Measurements from ENCODE around the gene CD72. TPM values are rescaled to one million over a fixed set of nuclear protein-coding genes. Genes with fewer than 3 reads are reported as not detected.
"Not testable (repeated sequence)": the region's sequence is repeated elsewhere in the genome, so short reads cannot be mapped to it uniquely, and the experiment has no call there.

CD72 gene
- total RNA-seq, 1 experiment from 2014 or later = 1.2 TPM

- no peak for DNase-seq (ENCODE audit: low spot score)
Measured at GRCh38 chr9:35650341-35651158, 32.3 kb upstream of the CD72 start, which contains the start of gene SIT1. SIT1 (minus strand) TSS chr9:35650931; CDS start chr9:35650853, 78 bp downstream.

- DNase-seq (ENCODE audit: low spot score) = no peak
Measured at GRCh38 chr9:35649431-35650340, 31.5 kb upstream of the CD72 start.

- DNase-seq (ENCODE audit: low spot score) = peak; percentile 84
Measured at GRCh38 chr9:35646533-35647265, 28.5 kb upstream of the CD72 start.

- no peak for DNase-seq (ENCODE audit: low spot score)
Measured at GRCh38 chr9:35646153-35646532, 27.9 kb upstream of the CD72 start.

GRCh38 chr9:35645736-35646135 lies 27.5 kb upstream of the CD72 start:
- DNase-seq (ENCODE audit: low spot score) = not testable (repeated sequence)

- DNase-seq (ENCODE audit: low spot score) = no peak
Measured at GRCh38 chr9:35643046-35643445, 24.8 kb upstream of the CD72 start.

GRCh38 chr9:35641478-35641877 lies 23.3 kb upstream of the CD72 start:
- not testable (repeated sequence) for DNase-seq (ENCODE audit: low spot score)

- not testable (repeated sequence) for DNase-seq (ENCODE audit: low spot score)
Measured at GRCh38 chr9:35640431-35640830, 22.2 kb upstream of the CD72 start.

GRCh38 chr9:35639631-35640030 lies 21.4 kb upstream of the CD72 start:
- no peak for DNase-seq (ENCODE audit: low spot score)

- DNase-seq (ENCODE audit: low spot score) = not testable (repeated sequence)
Measured at GRCh38 chr9:35639225-35639624, 21.0 kb upstream of the CD72 start.

- DNase-seq (ENCODE audit: low spot score) = not testable (repeated sequence)
Measured at GRCh38 chr9:35638751-35639150, 20.5 kb upstream of the CD72 start.

- not testable (repeated sequence) for DNase-seq (ENCODE audit: low spot score)
Measured at GRCh38 chr9:35637427-35637955, 19.3 kb upstream of the CD72 start.

- not testable (repeated sequence) for DNase-seq (ENCODE audit: low spot score)
Measured at GRCh38 chr9:35636877-35637246, 18.6 kb upstream of the CD72 start.

- no peak for DNase-seq (ENCODE audit: low spot score)
Measured at GRCh38 chr9:35636135-35636876, 18.1 kb upstream of the CD72 start.

- no peak for DNase-seq (ENCODE audit: low spot score)
Measured at GRCh38 chr9:35635730-35636129, 17.5 kb upstream of the CD72 start.

GRCh38 chr9:35629597-35629996 lies 11.4 kb upstream of the CD72 start:
- DNase-seq (ENCODE audit: low spot score) = no peak

- no peak for DNase-seq (ENCODE audit: low spot score)
Measured at GRCh38 chr9:35628389-35628991, 10.3 kb upstream of the CD72 start.

GRCh38 chr9:35627575-35627974 lies 9.4 kb upstream of the CD72 start:
- DNase-seq (ENCODE audit: low spot score) = no peak

- no peak for DNase-seq (ENCODE audit: low spot score)
Measured at GRCh38 chr9:35619800-35620158, 1.6 kb upstream of the CD72 start.

All from H4 (cell line).